ENCODE results near the gene CTNNA1.
"Not testable (repeated sequence)": the region's sequence is repeated elsewhere in the genome, so short reads cannot be mapped to it uniquely, and the experiment has no call there.

The CTNNA1 gene

DNA sequence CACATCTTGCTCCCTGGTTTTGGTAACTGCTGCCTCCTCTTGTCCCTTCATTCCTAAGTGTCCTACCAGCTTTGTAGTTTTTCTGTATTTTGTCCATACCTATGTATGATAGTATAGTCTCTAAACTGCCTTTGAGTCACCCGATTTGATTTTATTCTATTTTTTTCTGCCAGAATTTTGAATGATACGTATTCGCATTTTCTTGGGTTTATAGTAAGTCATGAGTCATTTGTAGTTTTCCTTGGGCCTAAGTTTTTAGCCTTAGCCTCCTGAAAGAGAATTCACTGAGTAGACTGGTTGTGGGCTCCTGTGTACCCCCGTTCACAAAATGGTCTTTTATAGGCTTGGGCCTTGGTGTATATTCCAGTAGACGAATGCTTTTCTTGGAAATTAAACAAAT is 62.3 kb downstream of the CTNNA1 start:
- no peak for DNase-seq (ENCODE audit: low spot score)

DNA sequence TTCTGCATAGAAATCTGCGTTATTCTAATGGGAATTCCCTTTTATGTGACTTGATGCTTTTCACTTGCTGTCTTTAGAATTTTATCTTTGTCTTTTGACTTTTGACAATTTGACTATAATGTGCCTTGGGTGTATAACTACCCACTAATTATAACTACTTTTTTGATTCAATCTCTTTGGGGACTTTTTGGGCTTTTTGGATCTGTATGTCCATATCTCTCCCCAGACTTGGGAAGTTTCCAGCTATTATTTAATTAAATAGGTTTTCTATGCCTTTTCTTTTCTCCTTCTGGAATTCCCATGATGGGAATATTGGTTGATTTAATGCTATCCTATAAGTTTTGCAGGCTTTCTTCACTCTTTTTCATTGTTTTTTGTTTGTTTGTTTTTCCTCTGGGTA is 64.0 kb downstream of the CTNNA1 start:
- DNase-seq (ENCODE audit: low spot score), result no peak

DNA sequence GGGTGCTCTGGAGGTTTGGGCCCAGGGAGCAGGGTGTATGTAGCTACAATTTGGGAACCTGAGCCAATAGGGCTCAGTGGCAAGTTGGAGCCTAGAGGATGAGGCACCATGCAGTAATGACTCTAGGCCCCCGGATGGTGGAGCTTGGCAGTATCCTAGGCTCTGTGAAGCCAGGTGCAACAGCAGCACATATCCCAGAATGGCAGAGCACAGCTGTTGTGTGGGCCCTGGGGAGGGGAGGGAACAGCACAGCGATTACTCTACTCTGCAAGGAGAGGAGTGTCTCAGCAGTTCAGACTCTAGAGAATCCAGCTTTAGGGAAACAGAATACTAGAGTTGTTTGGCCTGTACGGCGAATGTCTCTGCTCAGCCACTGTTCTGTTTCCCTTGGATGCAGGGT is 65.9 kb downstream of the CTNNA1 start:
- DNase-seq (ENCODE audit: low spot score), result peak; percentile 31

DNA sequence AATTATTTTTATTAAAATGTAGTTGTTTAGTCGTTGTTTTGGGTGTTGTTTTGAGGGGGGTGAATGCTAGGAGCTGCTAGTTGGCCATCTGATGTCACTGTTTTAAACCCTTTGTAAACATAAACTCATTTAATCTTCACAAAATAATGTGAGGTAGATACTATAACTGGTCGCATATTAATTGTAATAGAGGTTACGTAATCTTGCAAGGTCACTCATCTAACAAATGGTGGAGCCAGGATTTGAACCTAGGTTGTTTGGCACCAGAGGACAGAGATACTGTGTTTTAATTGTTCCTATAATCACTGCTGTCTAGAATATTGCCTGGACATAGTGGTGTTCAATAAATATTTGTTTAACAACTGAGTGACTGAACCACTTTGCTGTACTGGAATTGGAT is 67.5 kb downstream of the CTNNA1 start:
- DNase-seq (ENCODE audit: low spot score), result no peak

DNA sequence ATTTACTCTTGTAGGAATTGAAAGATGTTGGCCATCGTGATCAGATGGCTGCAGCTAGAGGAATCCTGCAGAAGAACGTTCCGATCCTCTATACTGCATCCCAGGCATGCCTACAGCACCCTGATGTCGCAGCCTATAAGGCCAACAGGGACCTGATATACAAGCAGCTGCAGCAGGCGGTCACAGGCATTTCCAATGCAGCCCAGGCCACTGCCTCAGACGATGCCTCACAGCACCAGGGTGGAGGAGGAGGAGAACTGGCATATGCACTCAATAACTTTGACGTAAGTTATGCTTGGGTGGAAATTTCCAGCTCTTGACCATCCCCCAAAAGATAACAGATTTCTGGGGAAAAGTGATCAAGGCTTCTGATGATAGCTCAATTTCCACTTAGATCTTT is 71.3 kb downstream of the CTNNA1 start:
- DNase-seq (ENCODE audit: low spot score), result no peak

DNA sequence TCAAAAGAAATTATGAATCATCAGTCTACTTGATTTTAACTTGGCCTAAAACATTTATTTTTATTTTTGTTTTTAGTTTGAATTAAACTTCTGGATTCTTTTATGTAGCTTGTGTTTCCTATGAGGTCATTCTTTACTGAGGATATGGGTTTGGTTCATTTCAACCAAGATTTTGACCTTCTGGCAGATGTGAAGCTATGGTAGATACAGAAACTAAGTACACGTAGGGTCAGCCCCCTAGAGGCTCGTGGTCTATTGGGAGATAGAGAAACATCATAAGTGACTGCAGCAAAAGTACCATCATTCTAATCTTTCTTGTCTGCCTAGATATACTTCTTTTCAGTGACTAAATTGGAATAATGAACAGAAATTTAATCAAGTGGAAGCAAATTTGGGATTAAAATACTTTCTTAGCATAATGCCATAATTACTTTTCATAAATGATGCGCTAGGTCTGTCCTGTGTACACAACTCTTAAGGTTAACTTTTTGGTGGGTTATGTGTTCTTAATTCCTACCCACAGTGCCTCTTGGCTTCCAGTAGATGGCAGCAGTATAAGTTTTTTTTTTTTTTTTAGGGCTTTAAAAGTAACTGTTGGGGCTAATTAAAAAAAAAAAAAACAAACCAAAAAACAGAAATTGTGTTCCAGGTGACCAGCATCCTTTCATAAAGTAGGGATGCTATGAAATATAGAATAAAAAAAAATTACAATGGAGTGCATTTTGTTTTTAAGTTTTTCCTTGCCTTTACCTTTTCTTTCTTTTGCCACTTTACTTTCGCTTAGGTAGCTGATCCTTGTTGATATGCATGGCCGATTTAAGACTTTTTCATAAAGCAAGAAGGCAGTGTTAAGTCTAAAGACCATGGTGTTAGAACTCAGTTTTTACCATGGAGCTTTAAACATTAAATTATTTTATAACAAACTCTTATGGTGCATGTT is 72.0 kb downstream of the CTNNA1 start:
- peak; percentile 41 for DNase-seq (ENCODE audit: low spot score)

DNA sequence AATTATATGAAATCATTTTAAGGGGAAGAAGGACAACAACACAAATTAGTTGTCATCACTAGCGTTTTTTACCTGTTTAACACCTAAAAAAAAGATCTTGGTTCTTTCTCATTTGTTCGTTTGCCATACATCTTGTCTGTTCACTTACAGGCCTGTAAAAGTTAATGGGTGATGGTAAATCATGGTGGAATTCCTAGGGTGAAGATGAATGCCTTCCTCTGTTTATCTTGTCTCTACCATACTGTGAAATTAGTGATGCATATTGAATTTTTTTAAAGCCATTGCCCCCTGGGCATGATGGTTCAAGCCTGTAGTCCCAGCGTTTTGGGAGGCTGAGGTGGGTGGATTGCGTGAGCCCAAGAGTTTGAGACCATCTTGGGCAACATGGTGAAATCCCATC is 75.3 kb downstream of the CTNNA1 start:
- DNase-seq (ENCODE audit: low spot score), result no peak

DNA sequence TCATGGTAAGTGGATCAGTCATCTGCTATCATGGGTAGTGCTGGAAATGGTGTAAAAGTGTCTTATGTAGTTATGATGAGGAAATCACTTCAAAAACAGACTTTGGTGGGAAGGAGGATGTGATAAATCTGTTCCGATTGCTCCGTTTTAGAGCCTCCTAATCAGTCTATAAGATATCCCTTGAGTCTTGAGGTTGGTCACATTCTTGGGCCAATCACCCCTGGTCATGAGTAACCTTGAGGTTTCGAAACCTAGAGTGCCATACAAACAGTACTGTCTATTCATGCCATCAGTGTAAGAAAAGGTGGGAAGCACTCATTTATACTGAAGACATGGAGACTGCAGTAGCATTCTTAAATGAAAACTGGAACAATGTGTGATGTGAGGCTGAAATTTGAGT is 76.1 kb downstream of the CTNNA1 start:
- DNase-seq (ENCODE audit: low spot score), result no peak

DNA sequence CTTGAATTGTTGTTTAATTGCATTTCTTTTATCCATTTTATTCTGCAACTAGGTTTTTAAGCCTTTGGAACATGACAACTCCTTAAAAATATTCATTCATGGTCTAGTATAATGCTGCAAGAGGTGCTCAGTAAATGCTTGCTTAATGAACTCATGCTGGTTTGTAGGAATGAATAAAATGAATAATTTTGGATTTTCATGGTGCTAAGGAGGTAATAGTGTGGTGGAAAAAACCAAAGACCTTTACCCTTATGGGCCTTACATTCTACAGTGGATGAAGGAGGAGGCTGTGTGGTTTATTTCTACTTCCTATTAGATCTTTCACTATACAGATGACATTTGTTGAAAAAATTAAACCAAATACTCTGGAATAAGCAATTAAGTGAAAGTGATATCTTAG is 78.5 kb downstream of the CTNNA1 start:
- DNase-seq (ENCODE audit: low spot score), result no peak

DNA sequence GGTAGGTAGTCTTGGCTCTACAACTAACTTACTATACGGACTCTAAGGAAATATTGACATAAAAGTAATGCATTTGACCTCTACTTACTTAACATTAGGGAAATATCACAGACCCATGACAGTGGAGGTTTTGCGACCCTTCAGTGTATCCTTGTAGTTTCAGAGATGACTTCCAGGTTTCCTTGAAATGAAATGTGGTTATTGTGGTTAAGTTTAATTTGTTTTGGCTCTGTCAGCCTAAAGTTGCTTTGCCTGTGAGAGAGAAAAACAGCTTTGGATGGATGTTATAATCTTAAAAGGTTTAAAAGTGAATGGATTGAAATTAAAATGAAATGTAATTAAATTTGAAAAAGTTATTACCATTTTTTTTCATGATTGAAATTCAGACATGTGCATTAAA is 79.0 kb downstream of the CTNNA1 start:
- DNase-seq (ENCODE audit: low spot score), result no peak

DNA sequence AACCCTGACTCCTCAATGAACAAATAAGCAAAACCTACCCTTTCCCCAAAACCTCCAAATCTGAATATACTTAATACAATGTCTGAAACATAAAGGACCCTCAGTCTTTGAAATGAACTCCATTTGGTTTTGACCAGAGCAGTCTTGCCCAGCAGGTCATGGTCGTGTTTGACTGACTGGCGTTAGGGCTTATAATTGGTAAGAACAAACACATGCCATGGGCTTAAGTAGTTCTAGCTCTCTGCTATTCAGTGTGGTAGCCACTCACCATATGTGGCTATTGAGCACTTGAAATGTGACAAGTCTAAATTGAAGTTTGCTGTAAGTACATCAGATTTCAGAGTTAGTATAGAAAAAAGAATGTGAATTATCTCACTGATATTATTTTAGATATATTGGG is 79.9 kb downstream of the CTNNA1 start:
- DNase-seq (ENCODE audit: low spot score), result no peak

DNA sequence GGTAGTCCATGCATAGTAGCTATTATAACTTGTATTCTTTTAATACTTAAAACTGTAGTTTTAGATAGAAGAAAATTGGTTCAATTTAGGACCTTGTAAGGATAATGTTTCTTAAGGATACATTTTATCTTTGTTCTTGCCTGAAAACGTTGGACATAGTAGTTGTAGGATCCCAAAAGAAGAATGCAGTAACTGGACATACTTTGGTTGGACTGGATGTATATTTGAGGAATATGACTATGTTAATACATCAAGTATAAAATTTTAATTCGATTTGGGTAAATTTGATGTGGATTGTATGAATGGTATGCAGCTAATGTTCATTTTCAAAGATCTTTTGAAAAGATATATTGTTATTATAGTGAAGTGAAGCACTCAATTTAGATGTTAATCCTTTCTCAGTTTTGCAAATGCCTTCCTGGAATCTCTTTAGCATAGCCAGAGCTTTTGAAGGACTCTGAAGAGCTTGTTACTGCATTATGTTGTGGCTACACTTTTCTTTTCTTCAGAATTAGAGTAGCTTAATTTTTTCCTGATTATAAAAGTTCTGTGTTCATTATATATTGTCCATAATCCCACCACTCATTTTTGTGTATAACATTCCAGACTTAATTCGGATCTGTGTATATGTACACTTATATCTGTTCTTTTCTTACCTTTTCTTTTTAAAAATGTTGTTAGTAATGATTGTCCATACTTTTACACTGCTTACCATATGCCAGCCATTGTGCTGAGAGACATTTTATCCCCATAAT is 80.7 kb downstream of the CTNNA1 start:
- no peak for DNase-seq (ENCODE audit: low spot score)

DNA sequence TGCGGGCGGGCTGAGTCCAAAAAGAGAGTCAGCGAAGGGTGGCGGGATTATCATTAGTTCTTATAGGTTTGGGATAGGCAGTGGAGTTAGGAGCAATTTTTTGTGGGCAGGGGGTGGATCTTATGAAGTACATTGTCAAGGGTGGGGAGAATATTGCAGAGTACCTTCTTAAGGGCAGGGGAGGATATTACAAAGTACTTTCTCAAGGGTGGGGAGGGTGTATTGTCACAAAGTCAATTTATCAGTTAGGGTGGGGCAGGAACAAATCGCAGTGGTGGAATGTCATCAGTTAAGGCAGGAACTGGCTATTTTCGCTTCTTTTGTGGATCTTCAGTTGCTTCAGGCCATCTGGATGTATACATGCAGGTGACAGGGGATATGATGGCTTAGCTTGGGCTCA is 81.6 kb downstream of the CTNNA1 start:
- DNase-seq (ENCODE audit: low spot score), result not testable (repeated sequence)

DNA sequence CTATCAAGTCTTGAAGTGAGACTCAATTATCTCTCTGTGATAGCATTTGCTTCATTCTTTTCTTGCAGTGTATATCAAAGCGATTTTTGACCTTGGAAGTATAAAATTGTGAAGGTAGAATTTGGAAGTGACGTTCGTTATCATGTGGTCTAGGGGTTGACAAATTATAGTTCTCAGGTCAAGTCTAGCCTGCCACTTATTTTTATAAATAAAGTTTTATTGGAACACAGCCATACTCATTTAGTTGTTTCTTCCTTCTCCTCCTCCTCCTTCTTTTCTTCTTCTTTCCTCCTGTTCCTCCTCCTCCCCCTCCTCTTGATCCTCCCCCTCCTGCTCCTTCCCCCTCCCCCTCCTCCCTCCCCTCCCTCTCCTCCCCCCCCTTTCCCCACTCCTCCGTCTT is 83.9 kb downstream of the CTNNA1 start:
- no peak for DNase-seq (ENCODE audit: low spot score)

DNA sequence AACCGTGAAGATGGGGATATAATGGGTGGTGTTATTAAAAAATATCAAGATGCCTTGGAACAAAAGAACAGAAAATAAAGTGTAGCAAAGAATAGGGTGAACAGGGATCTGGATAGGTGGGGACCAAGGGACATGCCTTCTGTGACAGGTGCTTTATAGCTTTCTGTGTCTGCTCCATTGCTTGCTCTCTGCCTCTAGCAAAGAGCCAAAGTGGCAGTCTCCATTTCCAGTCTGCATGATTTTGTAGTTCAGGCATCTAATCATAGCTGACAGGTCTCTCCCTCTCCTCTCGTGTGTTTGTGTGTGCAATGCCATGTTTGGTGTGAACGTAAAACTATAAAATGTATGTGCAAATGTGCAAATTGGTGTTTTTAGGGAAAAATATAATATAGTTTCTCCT is 86.9 kb downstream of the CTNNA1 start:
- DNase-seq (ENCODE audit: low spot score), result no peak

DNA sequence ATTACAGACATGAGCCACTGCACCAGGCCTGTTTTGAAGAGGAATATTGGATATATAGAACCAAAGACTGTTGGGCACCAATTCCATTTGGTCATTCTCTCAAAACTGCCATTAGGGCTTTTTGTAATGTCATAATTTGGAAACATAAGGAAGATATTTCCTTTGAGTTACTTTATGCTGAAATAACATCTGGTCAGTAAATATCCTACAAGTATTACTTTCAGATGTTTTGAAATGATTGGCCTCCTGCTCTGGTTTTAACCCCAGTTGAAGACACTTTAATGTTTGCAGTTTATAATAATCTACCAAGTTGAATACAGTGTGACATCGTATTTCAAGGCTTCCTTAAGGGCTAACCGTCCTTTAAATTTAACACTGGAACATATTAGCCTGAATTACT is 88.3 kb downstream of the CTNNA1 start:
- no peak for DNase-seq (ENCODE audit: low spot score)

DNA sequence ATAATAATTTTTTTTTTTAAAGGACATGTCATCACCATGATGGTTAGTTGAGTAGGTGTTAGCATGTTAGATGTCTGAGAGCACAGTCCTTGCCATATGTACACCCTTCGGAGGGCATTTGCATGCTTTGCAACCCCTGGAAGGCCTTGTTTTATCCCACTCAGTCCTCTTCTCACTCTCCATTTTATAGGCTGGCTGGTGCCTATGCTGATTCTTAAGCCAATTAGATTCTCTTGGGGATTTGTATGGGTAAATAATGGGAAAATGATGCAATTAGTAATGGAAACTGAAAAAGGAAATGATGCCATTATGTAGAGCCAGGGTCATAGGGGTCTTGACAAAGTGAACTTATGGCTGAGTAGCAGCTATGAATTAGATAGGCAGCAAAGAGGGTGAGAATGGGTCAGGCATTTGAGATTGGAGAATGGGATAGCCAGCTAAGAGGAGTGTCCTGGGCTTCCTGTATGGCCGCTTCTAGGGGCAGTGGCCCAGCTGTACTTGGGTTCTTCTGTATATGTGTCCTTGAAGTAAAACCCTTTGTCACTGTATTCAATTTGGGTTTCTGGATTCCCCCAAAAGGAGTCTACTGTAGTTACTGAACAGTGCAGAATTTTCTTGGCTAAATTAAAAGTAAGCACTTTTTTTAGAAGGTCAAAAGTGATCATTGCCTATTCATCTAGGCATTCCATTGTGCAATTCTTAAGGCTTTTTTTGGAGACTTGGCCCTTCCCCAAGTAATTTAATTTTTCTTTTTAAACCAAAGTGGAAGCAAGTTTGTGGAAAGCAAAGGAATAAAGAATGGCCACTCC is 90.3 kb downstream of the CTNNA1 start:
- no peak for DNase-seq (ENCODE audit: low spot score)

DNA sequence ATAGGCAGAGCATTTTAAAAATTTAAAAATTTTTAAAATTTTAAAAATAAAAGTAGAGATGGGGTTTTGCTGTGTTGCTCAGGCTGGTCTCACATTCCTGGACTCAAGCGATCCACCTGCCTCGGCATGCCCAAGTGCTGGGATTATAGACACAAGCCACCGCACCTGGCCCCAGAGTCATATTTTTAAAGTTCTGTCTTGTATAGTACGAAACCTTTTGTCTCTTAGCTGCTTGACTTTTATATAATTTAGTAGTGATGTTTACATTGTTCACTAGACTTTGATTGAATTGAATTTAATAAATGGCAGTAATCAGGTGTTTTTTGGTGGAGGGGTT is 90.9 kb downstream of the CTNNA1 start:
- DNase-seq (ENCODE audit: low spot score), result no peak

DNA sequence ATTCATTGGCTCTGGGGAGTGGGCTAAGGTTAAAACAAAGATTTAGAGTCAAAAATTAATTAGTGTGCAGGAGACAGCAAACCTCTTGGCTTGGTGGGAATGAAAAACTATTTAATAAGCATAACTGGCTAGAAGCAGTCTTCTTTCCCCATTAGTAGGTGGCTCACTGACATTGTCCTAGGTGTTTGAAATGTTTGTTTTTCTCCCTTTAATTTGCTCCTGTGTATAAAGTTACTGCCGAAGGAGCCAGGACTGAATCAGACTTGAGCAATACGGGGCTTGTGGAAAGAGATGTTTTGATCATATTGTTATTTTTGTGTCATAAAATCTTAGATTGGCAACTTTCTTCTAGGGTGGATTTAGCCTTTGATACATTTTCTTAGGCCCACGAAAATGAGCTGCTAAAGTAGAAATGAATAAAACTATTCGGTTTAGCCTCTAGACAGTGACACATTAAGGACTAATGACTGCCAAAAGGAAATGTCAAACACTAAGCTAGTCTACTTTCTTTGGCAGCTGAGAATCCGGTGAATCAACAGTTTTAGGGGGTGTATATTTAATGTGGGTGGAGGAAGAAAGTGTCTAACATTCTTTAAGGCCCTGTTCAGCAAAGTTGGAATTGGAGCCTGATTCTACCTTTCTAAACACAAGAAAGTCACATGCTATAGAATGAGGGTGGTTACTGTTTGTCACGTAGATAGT is 91.7 kb downstream of the CTNNA1 start:
- DNase-seq (ENCODE audit: low spot score), result no peak

DNA sequence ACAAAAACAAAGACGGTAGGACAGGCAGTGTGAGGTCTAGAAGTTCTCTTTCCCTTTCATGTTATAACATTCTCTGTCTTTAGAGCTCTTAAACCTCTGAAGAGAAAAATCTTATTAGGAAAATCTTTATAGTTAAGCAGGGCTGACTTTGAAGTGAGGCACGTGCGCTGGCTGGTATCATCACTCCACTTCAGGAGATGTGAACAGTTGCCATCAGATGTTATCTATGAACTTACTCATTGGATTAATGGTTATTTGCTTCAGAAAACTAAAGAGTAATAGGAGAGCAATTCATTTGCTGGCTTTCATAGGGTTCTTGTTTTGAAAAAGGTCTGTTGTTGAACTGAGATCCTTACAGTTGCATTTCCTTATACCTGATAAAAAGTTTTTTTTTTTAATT is 96.2 kb downstream of the CTNNA1 start:
- DNase-seq (ENCODE audit: low spot score), result no peak

DNA sequence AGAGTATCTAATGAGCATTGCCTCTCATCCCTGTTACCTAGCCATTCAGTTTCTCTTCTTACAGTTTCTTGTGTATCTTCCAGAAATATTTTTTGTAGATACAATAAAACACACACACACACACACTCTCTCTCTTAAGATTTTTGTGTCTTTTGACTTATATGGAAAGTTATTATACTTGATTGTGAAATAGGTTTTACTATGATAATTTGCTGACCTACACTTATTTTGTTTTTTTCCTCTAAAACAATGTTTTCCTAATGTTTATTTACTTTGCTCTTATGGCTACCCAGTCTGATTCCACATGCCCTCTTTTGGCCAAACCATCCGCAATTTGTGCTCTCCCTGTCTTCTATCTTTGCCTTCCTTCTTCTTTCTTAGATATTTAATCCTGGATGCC is 96.7 kb downstream of the CTNNA1 start:
- DNase-seq (ENCODE audit: low spot score), result no peak

DNA sequence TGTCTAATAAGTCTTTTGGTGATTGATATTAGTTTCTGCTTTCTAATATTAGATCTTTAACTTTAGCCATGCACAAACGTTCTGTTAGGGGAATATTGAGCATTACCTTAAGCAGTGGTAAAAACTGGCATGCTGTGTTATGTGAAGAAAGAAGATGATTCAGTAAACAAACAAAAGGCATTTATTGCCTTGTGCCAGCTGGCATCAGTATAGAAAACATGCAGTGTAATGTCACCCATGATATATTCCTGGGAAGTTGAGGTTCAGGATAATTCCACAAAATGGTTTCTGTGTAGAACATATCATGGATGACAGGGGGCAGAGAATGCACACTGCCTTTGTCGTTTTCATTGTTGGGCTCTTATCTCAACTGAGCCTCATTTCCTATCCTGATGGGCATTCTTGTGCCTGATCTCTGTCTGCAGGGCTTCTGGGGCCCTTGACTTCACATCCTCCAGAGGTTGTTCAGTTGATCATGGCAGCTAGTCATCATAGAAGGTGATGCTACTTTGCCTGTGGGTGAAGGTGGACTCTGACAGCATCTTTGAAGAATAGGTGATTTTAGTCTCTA is 97.7 kb downstream of the CTNNA1 start:
- DNase-seq (ENCODE audit: low spot score), result no peak

Data from D341Med (cell line).